Measurements from ENCODE around the gene AMPD3. TPM values are rescaled to one million over a fixed set of nuclear protein-coding genes. Genes with fewer than 3 reads are reported as not detected.
A peak's percentile ranks its signal among the peaks of the same experiment; 100 is the strongest.

AMPD3 gene
- polyA plus RNA-seq, 3 donors = 5.6 to 8.1 (median 6.4) TPM

GRCh38 chr11:10529279-10529678, 74.2 kb downstream of the AMPD3 start:
- DNase-seq = no peak

- DNase-seq = no peak
Measured at GRCh38 chr11:10532526-10532925, 77.5 kb downstream of the AMPD3 start.

GRCh38 chr11:10533323-10533722, 78.3 kb downstream of the AMPD3 start:
- DNase-seq = no peak

GRCh38 chr11:10534316-10534715, 79.3 kb downstream of the AMPD3 start:
- DNase-seq = no peak

GRCh38 chr11:10537600-10537999, 82.5 kb downstream of the AMPD3 start:
- DNase-seq = no peak

GRCh38 chr11:10538924-10539323, 83.9 kb downstream of the AMPD3 start:
- no peak for DNase-seq

GRCh38 chr11:10539339-10539738, 84.3 kb downstream of the AMPD3 start:
- no peak for DNase-seq

- peak; percentile 43 for DNase-seq
Measured at GRCh38 chr11:10540546-10540914, 85.5 kb downstream of the AMPD3 start.

GRCh38 chr11:10540915-10541560, 86.0 kb downstream of the AMPD3 start, which contains the start of gene RNF141:
Gene RNF141 (minus strand): TSS chr11:10541187. CDS start chr11:10534158, 7,029 bp downstream.
- DNase-seq = peak; percentile 95

- DNase-seq = no peak
Measured at GRCh38 chr11:10541561-10541930, 86.5 kb downstream of the AMPD3 start.

- DNase-seq = no peak
Measured at GRCh38 chr11:10542776-10543175, 87.7 kb downstream of the AMPD3 start.

GRCh38 chr11:10543782-10544181, 88.7 kb downstream of the AMPD3 start:
- DNase-seq = no peak

GRCh38 chr11:10544491-10545465, 89.7 kb downstream of the AMPD3 start:
- no peak for DNase-seq

- DNase-seq = no peak
Measured at GRCh38 chr11:10550503-10551289, 95.6 kb downstream of the AMPD3 start.

- DNase-seq = no peak
Measured at GRCh38 chr11:10551290-10551592, 96.2 kb downstream of the AMPD3 start.

- no peak for DNase-seq
Measured at GRCh38 chr11:10551845-10552352, 96.8 kb downstream of the AMPD3 start.

- DNase-seq = no peak
Measured at GRCh38 chr11:10556590-10556989, 101.5 kb downstream of the AMPD3 start.

Other genes starting within 250 kb of the AMPD3 start
- gene SBF2, start 161.0 kb upstream of the AMPD3 start, polyA plus RNA-seq (ENCODE audit: insufficient read length in 3 of 3) = 10 to 100 TPM; 47.2 to 63.1 (median 53.7) TPM
- 10 to 100 TPM in 1 of 3 donors, 1 to 10 TPM in 2; 9.2 to 10.3 (median 9.4) TPM for gene ADM, start 150.2 kb upstream of the AMPD3 start, polyA plus RNA-seq (ENCODE audit: insufficient read length in 3 of 3)
- gene RNF141, start 85.9 kb downstream of the AMPD3 start, polyA plus RNA-seq (ENCODE audit: insufficient read length in 3 of 3) = 10 to 100 TPM; 32.8 to 44.6 (median 37.7) TPM
- gene LYVE1, start 113.4 kb downstream of the AMPD3 start, polyA plus RNA-seq (ENCODE audit: insufficient read length in 3 of 3) = 10 to 100 TPM; 57.7 to 75.5 (median 59.9) TPM
- 10 to 100 TPM in 1 of 3 donors, 1 to 10 TPM in 2; 9.5 to 13.4 (median 9.5) TPM for gene IRAG1, start 238.5 kb downstream of the AMPD3 start, polyA plus RNA-seq (ENCODE audit: insufficient read length in 3 of 3)